GM19238 (cell line): Measurements from ENCODE around the gene CIB1.

Experiments used
- DNase-seq: peaks from one replicate; pipeline ENCODE4 v3.0.0; 2011; ENCODE audit warnings: low spot score; ENCODE audit not compliant: insufficient read length

The CIB1 gene

GRCh38 chr15:90241343-90242192, 7.8 kb upstream of the CIB1 start:
- DNase-seq, result no peak

GRCh38 chr15:90240856-90241255, 7.1 kb upstream of the CIB1 start:
- DNase-seq, result no peak

GRCh38 chr15:90239371-90239770, 5.6 kb upstream of the CIB1 start:
- DNase-seq, result no peak

DNA sequence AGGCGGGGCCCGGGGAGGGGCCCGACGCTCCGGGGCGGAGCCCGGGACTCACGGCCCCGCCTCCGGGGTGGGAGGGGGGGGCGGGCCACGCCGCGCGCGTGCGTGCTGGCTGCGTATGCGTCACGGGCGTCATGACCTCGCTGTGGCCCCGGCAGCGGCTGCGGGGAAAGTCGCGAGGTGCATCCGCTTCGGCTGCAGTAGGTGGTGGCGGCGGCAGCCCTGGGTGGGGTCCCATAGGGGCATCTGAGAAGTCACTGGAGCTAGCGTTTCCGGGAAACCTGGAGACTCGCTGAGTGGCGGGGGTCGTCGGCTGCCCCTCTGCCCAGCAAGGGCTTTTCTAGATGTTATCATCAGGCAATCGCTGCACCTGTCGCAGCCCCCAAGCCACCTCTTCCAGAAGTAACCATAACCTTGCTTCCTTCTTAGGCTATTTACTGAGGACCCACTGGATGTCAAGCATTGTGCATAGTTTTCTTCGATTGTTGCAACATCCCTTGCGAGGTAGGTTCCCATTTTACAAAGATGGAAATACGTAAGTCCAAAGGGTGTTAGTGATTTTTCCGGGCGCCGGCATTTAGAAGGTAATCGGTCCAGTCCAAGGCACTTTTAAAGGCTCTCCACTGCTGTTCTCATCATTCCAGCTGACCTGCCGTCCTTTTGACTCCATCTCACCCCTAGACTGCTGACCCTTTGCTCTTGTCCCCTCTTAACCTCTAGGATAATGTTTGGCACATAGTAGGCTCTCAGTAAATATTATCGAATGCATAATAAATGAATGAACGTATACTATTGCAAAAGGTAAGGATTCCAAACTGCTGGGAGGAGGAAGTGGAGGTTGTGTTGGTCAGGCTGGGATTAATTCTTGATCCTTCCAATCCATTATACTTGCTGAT, 601 bp upstream of the CIB1 start, which contains the start of gene GDPGP1:
GDPGP1 (plus strand) TSS at position 114 of the 893 bp plus-strand sequence. CDS start 6,700 bp downstream, outside the sequence.
- peak; percentile 94 for DNase-seq

DNA sequence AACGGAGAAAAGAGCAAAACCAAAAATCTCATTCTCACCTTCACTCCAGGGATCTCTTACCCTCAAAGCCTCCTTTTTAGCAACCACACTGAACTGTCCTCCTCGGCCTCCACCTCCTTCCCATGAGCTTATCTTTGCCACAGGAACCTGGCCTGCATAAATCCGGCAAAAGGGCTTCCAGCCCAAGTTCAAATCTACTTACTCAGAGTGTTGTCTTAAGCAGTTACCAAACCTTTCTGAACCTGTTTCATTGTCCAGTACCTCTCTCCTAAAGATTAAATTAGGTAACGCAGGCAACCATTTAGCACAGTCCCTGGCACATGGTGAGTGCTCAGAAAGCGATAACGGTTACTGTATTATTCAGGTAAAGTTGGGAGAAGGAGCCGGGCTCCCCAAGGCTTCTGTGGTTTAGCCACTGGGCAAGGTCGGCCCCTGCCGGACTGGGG, 777 bp downstream of the CIB1 start:
- no peak for DNase-seq

- no peak for DNase-seq
Measured at GRCh38 chr15:90232196-90232595, 1.5 kb downstream of the CIB1 start.

GRCh38 chr15:90231028-90232017, 2.4 kb downstream of the CIB1 start:
- DNase-seq, result no peak

- no peak for DNase-seq
Measured at GRCh38 chr15:90230610-90231009, 3.1 kb downstream of the CIB1 start.

GRCh38 chr15:90230071-90230494, 3.7 kb downstream of the CIB1 start:
- no peak for DNase-seq

DNA sequence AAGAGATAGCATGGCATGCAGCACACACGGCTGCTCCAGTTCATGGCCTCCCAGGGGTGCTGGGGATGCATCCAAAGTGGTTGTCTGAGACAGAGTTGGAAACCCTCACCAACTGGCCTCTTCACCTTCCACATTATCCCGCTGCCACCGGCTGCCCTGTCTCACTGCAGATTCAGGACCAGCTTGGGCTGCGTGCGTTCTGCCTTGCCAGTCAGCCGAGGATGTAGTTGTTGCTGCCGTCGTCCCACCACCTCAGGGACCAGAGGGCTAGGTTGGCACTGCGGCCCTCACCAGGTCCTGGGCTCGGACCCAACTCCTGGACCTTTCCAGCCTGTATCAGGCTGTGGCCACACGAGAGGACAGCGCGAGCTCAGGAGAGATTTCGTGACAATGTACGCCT, 4.8 kb downstream of the CIB1 start:
- DNase-seq, result no peak

- no peak for DNase-seq
Measured at GRCh38 chr15:90227816-90228772, 5.6 kb downstream of the CIB1 start.

GRCh38 chr15:90227336-90227735, 6.4 kb downstream of the CIB1 start:
- no peak for DNase-seq

DNA sequence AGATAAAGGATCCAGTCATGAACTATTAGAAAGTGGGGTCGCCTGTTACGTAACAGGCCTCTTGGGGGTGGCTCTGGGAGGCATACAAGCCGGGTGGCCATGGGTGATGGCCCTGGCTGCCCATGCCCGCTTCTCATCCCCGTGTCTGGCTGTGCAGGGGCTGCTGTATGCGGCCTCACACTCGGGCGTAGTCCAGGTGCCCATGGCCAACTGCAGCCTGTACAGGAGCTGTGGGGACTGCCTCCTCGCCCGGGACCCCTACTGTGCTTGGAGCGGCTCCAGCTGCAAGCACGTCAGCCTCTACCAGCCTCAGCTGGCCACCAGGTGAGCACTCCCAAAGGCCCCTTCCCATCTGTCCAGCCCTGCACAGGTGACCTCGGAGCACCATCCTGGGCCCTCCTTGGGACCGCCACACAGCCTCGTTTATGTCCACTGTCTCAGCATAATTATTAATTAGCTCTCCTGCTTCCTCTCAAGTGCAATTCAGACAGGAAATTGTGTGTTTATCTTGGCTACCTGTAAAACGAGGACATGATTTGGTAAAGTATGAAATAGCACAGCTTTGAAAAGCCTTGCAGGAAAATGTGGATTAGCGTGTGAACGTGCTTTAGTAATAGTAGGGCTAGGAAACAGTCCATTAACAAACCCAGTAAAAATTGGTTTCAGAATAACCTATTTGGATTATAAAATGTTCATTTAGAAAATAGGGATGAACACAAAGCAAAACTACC, 8.1 kb downstream of the CIB1 start:
- DNase-seq, result no peak

GRCh38 chr15:90225047-90225446, 8.7 kb downstream of the CIB1 start:
- DNase-seq, result no peak

- no peak for DNase-seq
Measured at GRCh38 chr15:90223441-90224165, 10.1 kb downstream of the CIB1 start.

DNA sequence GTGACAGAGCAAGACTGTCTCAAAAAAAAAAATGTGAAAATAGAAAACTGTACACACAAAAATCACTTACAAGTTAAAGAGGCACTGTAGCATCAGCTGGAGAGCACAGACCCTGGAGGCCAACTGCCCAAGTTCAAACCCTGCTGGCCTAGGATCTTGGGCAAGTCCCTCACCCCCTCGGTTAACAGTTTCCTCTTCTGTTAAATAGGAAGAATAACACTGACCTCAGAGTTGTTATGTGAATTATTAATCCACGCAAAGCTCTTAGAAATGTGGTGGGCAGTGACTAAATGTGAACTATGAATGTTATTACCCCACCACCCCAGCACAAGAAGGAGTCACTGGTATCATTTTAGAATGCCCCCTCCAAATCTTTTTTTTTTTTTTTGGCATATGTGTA, 11.2 kb downstream of the CIB1 start:
- DNase-seq, result no peak

DNA sequence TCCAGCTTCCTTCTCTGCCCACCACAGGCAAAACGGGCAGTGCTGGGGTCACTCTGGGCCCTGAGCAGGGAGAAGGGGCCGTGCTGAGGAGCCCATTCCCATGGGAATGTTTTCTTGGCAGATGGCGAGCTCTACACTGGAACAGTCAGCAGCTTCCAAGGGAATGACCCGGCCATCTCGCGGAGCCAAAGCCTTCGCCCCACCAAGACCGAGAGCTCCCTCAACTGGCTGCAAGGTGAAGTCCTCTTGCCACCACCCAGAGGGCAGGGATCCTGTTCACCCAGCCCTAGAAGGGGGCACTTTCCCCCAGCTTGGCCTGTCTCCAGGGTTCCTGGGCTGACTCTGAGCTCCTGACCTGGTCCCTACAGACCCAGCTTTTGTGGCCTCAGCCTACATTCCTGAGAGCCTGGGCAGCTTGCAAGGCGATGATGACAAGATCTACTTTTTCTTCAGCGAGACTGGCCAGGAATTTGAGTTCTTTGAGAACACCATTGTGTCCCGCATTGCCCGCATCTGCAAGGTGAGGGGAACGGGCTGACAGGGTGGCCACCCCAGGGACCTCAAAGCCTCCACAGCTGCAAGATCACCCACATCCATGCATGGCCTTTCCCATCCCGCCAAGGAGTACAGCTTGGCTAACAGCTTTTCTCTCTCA, 12.4 kb downstream of the CIB1 start:
- peak; percentile 52 for DNase-seq
